Calu3 (cell line): ENCODE data around the gene NPY1R. TPM values are rescaled to one million over a fixed set of nuclear protein-coding genes. Genes with fewer than 3 reads are reported as not detected.

Experiments used
- BruUV-seq: library from RNA; stranded (reverse); fragments of 400-500 nt; replicated peaks from 2 replicates; lab custom pipeline; 2021; lab: Mats Ljungman, UMichigan
- CTCF ChIA-PET: fragments of 300-600 bp; sonication (Branson Sonifier 250); formaldehyde crosslinking; loops from one replicate; lab custom pipeline; 2022; ENCODE audit warnings: antibody characterized with exemption; lab: Charles Lee
- DNase-seq: peaks from one replicate; pipeline ENCODE4 v3.0.0; 2022
- H3K27ac Mint-ChIP-seq: one replicate; pipeline ENCODE4 v1.8.0; 2022; ENCODE audit warnings: mixed read lengths; ENCODE audit not compliant: unreplicated experiment
- H3K27me3 Mint-ChIP-seq: one replicate; pipeline ENCODE4 v1.8.0; 2022; ENCODE audit warnings: mixed read lengths; ENCODE audit not compliant: unreplicated experiment
- H3K36me3 Mint-ChIP-seq: one replicate; pipeline ENCODE4 v1.8.0; 2022; ENCODE audit warnings: mild to moderate bottlenecking, moderate library complexity, mixed read lengths; ENCODE audit not compliant: insufficient read depth, unreplicated experiment
- H3K4me1 Mint-ChIP-seq: one replicate; pipeline ENCODE4 v1.8.0; 2022; ENCODE audit warnings: mild to moderate bottlenecking, low read depth, mixed read lengths; ENCODE audit not compliant: unreplicated experiment
- H3K4me3 Mint-ChIP-seq: one replicate; pipeline ENCODE4 v1.8.0; 2022; ENCODE audit warnings: mild to moderate bottlenecking, low read depth, moderate library complexity, mixed read lengths; ENCODE audit not compliant: unreplicated experiment
- H3K9me3 Mint-ChIP-seq: one replicate; pipeline ENCODE4 v1.8.0; 2022; ENCODE audit warnings: low read depth, mixed read lengths; ENCODE audit not compliant: unreplicated experiment
- intact Hi-C: fragments of 100-400 bp; cut with micrococcal nuclease; formaldehyde crosslinking; loops from one replicate; pipeline ENCODE4 v1.10.0; 2022; ENCODE audit not compliant: unreplicated experiment
- total RNA-seq: library from RNA; stranded (reverse); gene quantifications from 2 replicates; pipeline ENCODE4 v1.2.3, GENCODE V29; 2022
- TF ChIP-seq, protein P1 (sequence below): fragments of 200-600 bp; IDR thresholded peaks from one replicate; pipeline ENCODE4 v1.8.0; 2022; ENCODE audit warnings: antibody characterized with exemption; ENCODE audit not compliant: unreplicated experiment

Gene NPY1R
- total RNA-seq, 1 experiment from 2014 or later, result 11.3 TPM

DNA sequence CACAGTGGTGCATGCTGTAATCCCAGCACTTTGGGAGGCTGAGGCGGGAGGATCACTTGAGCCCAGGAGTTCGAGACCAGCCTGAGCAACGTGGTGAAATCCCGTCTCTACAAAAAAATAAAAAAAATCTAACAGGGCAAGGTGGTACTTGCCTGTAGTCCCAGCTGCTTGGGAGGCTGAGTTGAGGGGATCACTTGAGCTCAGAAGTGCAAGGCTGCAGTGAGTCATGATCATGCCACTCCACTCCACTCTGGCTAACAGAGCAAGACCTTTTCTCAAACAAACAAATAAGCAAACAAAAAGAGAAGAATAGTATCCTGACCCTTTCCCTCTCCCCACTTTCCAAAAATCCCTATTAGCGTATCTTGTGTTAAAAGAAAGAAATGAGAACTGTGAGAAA, 52.7 kb downstream of the NPY1R start:
- TF ChIP-seq, protein P1, sequence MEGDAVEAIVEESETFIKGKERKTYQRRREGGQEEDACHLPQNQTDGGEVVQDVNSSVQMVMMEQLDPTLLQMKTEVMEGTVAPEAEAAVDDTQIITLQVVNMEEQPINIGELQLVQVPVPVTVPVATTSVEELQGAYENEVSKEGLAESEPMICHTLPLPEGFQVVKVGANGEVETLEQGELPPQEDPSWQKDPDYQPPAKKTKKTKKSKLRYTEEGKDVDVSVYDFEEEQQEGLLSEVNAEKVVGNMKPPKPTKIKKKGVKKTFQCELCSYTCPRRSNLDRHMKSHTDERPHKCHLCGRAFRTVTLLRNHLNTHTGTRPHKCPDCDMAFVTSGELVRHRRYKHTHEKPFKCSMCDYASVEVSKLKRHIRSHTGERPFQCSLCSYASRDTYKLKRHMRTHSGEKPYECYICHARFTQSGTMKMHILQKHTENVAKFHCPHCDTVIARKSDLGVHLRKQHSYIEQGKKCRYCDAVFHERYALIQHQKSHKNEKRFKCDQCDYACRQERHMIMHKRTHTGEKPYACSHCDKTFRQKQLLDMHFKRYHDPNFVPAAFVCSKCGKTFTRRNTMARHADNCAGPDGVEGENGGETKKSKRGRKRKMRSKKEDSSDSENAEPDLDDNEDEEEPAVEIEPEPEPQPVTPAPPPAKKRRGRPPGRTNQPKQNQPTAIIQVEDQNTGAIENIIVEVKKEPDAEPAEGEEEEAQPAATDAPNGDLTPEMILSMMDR, result no peak
- Mint-ChIP-seq H3K9me3 (peaks cover 3% of the 10 kb centered on the region), H3K27ac (no peak overlapping the region), H3K4me1 (no peaks in the 10 kb centered on the region), H3K4me3 (no peak overlapping the region), H3K36me3 (no peaks in the 10 kb centered on the region), H3K27me3 (no peaks in the 10 kb centered on the region)
- DNase-seq, result no peak
- CTCF ChIA-PET, result no interaction called here
- no TSS peak for BruUV-seq
- intact Hi-C loops, result no loop called here

DNA sequence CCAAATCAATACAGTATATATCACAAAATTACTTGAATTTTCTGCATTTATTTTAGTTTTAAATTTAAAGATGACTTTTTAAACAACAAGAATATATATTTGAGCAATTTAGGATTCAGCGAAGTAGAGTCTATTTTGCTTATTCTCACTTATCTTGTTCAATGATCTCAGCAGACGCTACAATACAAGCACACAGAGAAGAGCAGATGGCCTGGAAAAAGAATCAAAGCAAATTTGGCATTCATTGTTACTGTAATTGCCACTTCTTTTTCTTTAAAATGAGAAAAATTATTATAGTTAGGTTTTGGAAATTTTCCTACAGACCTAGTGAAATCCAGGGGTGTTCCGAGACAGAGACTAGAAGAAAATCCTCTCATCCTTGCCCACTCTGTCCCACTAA, 57.5 kb downstream of the NPY1R start:
- no peaks in the 10 kb centered on the region for H3K36me3 Mint-ChIP-seq
- BruUV-seq, result no TSS peak
- H3K4me3 Mint-ChIP-seq, result no peak overlapping the region
- TF ChIP-seq, protein P1, result no peak
- H3K9me3 Mint-ChIP-seq, result no peaks in the 10 kb centered on the region
- no peaks in the 10 kb centered on the region for H3K27me3 Mint-ChIP-seq
- no peak overlapping the region for H3K27ac Mint-ChIP-seq
- CTCF ChIA-PET, result no interaction called here
- DNase-seq, result no peak
- intact Hi-C loops, result no loop called here
- no peaks in the 10 kb centered on the region for H3K4me1 Mint-ChIP-seq

Other genes with a start within 250 kb of the NPY1R start
- 24.1 and 25.6 TPM in 2 replicates for gene NAF1, start 165.7 kb downstream of the NPY1R start, total RNA-seq
- 1.2 and 1.3 TPM in 2 replicates for gene NPY5R, start 11.3 kb upstream of the NPY1R start, total RNA-seq
- 0.15 TPM in 1 of 2 replicates, not detected in the other for gene TKTL2, start 141.2 kb upstream of the NPY1R start, total RNA-seq
- gene TMA16, start 162.1 kb upstream of the NPY1R start, total RNA-seq, result 34.5 and 44.1 TPM in 2 replicates